Fibroblast of skin of right biceps (primary cell): ENCODE measurements around the gene PLPP7.
A peak's percentile ranks its signal among the peaks of the same experiment; 100 is the strongest.
"Not testable (repeated sequence)": the region's sequence is repeated elsewhere in the genome, so short reads cannot be mapped to it uniquely, and the experiment has no call there.

ENCODE experiments used
- DNase-seq: peaks from one replicate; pipeline ENCODE4 v3.0.0-alpha.2; 2013

PLPP7 gene

GRCh38 chr9:131307974-131308373 lies 18.5 kb downstream of the PLPP7 start:
- no peak for DNase-seq

DNA sequence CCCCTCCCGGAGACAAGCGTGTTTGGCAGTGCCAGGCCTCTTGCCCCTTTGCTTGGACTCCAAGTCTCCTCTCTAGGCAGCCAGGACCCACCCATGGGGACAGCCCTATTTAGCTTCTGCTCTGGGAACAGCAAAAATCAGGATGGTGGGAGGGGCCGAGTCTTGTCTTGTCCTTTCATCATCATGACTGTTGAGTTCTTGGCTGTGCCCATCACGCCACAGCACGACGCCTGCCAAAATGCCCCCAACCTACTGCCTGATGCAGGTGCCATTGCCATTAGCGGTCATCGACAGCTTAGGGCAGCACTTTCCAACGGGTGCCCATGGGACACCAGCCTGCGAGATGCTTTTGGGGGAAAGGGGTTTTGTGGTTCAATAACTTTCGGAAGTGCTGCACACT lies 18.9 kb downstream of the PLPP7 start:
- DNase-seq, result no peak

DNA sequence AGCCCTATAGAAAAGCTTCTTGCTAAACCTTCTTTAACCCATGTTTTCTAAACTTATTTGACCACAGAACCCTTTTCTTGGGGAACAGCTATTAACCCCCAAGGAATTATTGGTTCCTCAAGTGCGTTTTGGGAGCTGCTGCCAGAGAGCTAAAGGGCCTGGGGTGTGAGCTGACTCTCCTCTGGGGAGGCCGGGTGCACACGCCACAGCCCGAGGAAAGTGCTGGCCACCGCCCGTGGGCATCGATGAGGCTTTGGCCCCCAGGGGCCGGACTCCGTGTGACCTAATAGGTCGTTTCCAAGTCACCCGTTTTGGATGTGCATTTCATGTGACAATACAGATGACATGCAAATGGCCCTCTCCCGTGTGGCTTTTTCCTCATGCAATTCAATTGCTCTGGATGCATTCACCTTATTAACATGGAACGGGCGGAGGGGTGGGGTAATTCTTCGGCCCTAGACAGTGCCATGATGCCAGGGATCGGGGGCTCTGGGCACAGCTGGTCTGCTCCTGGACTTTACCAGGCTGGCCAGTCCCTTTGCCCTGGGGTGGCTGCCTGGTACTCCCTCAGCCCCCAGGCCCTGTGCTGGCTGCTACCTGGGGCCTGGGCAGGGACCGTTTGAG lies 19.5 kb downstream of the PLPP7 start:
- no peak for DNase-seq

GRCh38 chr9:131309530-131310276 lies 20.2 kb downstream of the PLPP7 start:
- DNase-seq, result no peak

GRCh38 chr9:131310833-131311554 lies 21.5 kb downstream of the PLPP7 start:
- no peak for DNase-seq

GRCh38 chr9:131312246-131312645 lies 22.7 kb downstream of the PLPP7 start:
- DNase-seq, result no peak

DNA sequence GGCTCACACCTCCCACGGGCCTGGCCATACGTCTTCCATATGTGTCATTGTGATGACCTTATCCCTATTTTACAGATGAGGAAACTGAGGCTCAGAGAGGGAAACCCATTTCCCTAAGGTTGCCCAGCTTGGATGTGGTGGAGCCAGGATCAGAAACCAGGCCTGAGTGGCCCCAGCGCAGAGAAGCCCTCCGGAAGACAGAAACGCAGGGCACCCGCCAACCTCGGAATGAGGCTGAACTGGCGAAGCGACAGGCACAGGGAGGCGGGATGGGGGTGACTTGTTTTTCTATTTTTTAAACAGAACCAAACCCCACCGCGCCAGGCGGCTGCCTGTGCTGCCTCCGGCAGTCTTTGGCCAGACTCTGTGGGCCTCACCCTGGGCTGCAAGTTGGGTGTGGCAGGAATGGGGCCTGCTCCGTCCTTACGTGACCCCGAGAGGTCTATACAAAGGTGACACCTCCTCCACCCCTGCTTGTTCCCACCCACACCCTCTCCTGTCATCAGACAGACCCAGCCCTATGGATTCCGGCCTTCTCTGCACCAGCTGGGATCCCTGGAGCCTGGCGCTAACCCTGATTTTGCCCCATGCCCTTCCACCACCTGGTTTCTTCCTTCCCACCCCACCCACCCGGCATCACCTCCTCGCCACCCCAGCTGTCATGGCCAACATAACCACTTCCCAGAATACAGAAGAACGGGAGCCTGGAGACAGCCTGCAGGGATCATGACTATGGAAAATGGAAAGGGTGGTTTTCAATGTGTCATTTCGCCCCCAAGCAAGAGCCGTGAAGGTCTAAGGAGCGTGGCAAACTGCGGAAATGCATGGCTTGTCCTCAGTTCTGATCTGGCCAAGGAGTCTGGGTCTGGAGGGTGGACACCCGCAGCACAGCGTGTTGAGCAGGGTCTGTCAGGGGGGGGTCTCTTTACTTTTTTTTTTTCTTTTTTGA lies 23.6 kb downstream of the PLPP7 start:
- DNase-seq, result no peak

GRCh38 chr9:131318231-131319085 lies 28.9 kb downstream of the PLPP7 start:
- DNase-seq, result no peak

GRCh38 chr9:131319486-131319885 lies 30.0 kb downstream of the PLPP7 start:
- no peak for DNase-seq

DNA sequence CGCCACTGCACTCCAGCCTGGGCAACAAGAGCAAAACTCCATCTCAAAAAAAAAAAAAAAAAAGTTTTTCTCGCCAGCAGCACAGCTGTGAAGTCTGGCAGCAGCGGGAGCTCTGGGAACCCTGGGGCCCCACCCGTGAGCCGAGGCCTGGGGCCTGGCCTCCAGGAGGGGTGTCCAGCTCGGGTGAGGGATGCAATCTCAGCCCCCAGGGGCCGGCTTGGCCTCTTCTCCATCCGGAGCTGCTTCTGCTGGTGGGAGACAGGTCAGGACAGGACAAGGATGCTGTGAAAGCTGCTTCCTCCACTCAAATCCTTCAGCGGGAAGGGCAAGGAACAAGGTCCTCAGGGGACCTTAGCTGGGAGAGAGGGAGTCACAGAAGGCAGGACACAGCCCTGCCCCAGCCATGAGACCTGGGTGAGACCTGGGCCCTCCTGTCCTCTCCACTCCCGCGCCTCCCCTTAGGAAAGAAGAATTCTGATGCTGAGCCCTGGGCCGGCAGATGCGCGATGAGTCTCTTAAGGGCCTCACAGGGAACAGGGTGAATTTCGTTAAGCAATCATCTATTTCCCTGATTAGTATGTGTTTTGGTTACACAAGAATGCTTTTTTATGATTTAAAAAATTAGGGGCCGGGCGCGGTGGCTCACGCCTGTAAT lies 30.6 kb downstream of the PLPP7 start:
- no peak for DNase-seq

- no peak for DNase-seq
Measured at GRCh38 chr9:131323629-131324028, 34.1 kb downstream of the PLPP7 start.

DNA sequence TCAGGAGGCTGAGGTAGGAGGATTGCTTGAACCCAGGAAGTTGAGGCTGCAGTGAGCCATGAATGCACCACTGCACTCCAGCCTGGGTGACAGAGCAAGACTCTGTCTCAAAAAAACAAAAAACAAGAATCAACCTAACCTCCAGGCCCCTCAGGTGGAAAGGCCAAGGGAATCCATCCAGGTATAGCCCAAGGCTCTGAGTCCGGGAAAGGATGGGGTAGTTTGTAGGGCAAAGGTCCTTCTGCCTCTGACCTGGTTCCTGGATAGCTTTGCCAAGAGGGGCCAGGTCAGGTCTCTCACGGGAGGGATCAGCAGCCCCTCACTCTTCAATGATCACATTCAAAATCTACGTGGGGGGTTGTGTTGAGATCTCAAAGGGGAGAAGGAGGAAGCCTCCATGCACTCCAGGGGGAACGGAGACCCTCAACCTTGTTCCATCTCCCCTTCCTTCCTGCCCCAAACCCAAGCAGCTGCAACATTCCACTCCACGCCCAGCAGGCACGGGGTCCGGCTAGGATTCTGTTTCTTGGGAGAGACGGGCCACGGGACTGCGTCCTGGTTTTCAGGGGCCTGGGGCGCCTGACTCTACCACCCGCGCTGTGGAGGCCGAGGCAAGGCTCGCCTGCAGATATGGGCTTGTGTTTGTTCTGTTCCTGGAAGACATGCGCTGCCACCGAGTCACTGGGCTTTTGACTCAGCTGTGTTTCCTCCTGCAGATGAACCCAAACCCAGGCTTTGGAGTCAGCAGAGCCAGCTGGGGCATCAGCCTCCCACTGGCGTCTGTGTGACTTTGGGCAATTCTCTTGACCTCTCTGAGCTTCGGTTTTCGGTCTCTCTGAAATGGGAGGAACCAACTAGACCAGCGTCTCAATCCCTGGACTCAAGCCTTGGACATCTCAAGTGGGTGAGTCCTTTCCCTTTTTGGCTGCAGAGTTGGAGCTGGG lies 35.5 kb downstream of the PLPP7 start:
- no peak for DNase-seq

GRCh38 chr9:131329241-131329641 lies 39.7 kb downstream of the PLPP7 start:
- DNase-seq, result no peak

DNA sequence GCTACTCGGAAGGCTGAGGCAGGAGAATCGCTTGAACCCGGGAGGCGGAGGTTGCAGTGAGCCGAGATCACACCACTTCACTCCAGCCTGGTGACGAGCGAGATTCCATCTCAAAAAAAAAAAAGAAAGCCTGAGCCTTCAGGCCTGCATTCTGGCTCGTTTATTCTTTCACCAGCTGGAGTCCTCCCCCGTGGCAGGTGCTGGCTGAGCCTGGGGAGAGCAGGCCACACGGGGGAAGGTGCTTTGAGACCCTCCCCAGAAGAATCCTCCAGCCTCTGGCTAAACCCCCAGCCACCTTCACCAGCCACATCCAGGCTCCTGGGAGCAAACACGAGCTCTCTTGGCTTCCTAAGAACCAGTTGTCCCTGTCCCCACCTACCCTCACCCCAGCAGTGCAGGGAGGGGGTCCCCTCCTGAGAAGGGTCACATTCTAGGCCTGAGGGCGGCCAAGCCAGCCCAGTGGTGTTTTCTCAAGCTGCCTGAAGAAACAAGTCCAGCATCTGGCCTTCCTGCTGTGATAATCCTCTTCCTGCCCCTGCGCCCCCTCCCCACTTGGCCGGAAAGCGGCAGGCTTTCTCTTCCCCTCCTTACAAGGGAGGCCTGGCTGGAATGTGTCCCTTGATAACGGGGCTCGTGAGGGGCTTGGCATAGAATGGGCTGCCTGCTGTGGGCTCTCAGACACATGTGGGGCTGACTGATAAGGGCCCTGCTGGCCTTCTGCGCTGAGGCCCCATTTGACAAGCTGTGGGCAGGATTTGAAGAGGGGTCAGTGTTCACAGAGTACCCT lies 41.5 kb downstream of the PLPP7 start:
- no peak for DNase-seq

DNA sequence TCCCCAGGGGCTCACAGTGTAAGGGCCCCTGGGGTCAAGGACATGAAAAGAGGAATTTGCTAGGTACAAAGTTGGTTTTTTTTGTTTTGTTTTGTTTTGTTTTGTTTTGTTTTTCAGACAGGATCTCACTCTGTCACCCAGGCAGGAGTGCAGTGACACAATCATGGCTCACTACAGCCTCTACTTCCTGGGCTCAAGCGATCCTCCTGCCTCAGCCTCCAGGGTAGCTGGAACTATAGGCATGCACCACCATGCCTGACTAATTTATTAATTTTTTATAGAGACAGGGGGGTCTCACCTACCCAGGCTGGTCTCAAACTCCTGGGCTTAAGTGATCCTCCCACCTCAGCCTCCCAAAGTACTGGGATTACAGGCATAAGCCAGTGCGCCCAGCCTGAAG lies 42.5 kb downstream of the PLPP7 start:
- DNase-seq, result not testable (repeated sequence)

- DNase-seq, result no peak
Measured at GRCh38 chr9:131333771-131334628, 44.5 kb downstream of the PLPP7 start.

GRCh38 chr9:131334629-131335367 lies 45.3 kb downstream of the PLPP7 start:
- peak; percentile 23 for DNase-seq

DNA sequence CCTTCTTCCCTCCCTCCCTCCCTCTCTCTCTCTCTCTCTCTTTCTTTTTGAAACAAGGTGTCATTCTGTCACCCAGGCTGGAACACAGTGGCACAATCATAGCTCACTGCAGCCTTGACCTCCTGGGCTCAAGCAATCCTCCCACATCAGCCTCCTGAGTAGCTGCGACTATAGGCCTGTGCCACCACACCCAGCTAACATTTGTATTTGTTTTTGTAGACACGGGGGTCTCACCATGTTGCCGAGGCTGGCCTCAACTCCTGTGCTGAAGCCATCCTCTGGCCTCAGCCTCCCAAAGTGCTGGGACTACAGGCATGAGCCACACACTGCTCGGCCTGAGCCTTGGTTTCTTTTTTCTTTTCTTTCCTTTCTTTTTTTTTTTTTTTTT lies 45.8 kb downstream of the PLPP7 start:
- no peak for DNase-seq
